Thyroid gland (tissue), 4 donors: Measurements from ENCODE around the gene OTULIN. TPM values are rescaled to one million over a fixed set of nuclear protein-coding genes. Genes with fewer than 3 reads are reported as not detected.
A peak's percentile ranks its signal among the peaks of the same experiment; 100 is the strongest.

ENCODE experiments used
- DNase-seq, 2 donors: peaks; one replicate each; pipeline ENCODE4 v3.0.0-alpha.2; 2019
- H3K27ac ChIP-seq, 3 donors: fragments of 200-600 bp; sonication (generic); 1 replicate in 2 of 3; 2 replicates in 1 of 3; pipeline ENCODE4 v1.5.1; 2016 to 2019; ENCODE audit warnings: mild to moderate bottlenecking in 1 of 3, moderate library complexity in 1 of 3
- H3K27me3 ChIP-seq: fragments of 200-600 bp; sonication (generic); one replicate; pipeline ENCODE4 v1.5.1; 2019
- H3K36me3 ChIP-seq, 2 donors: fragments of 200-600 bp; sonication (generic); one replicate each; pipeline ENCODE4 v1.5.1; 2016 to 2019
- H3K4me1 ChIP-seq, 2 donors: fragments of 200-600 bp; sonication (generic); one replicate each; pipeline ENCODE4 v1.5.1; 2017 to 2019
- H3K4me3 ChIP-seq, 3 donors: fragments of 200-600 bp; sonication (generic); replicated peaks in 1 of 3; 1 replicate in 2 of 3; 2 replicates in 1 of 3; pipeline ENCODE4 v1.5.1; 2016; ENCODE audit warnings: mild to moderate bottlenecking in 1 of 3
- H3K9me3 ChIP-seq: fragments of 200-600 bp; sonication (generic); one replicate; pipeline ENCODE4 v1.5.1; 2017
- CTCF ChIP-seq, 6 experiments: fragments of 200-600 bp in 3 of 6; fragments of 450-650 bp in 3 of 6; sonication (generic) in 3 of 6; IDR thresholded peaks; one replicate each; pipeline ENCODE4 v1.5.1; 2016 to 2019; ENCODE audit warnings: antibody characterized with exemption in 6 of 6, mild to moderate bottlenecking in 2 of 6, inconsistent platforms in 1 of 6, moderate library complexity in 1 of 6
- POLR2A ChIP-seq, 2 donors: fragments of 450-650 bp; IDR thresholded peaks; one replicate each; pipeline ENCODE4 v1.6.1; 2017; ENCODE audit warnings: antibody characterized with exemption in 2 of 2, mild to moderate bottlenecking in 2 of 2, moderate library complexity in 1 of 2
- WGBS, 2 donors: methylation state at CpG; one replicate each; pipeline ENCODE4 v1.1.5; 2017; 5-methylcytosine and 5-hydroxymethylcytosine counted together
- intact Hi-C: fragments of 100-400 bp; cut with DNase I; formaldehyde crosslinking; loops from one replicate; pipeline ENCODE4 v1.15.1; 2023
- total RNA-seq, 4 donors: library from RNA; depleted of rRNA; stranded (reverse); fragments of >200 nt; gene quantifications; one replicate each; pipeline ENCODE4 v1.2.3, GENCODE V29; 2016

OTULIN gene
- total RNA-seq, 4 donors from 2014 or later, result 18.0 to 42.7 (median 30.7) TPM

- Histone ChIP-seq H3K27ac (no peak overlapping the region), H3K9me3 (no peaks in the 10 kb centered on the region), H3K27me3 (no peaks in the 10 kb centered on the region), H3K4me3 (no peak overlapping the region), H3K4me1 (peaks cover 0 to 4% of the 10 kb centered on the region in 2 donors), H3K36me3 (peaks cover 17 to 21% of the 10 kb centered on the region in 2 donors)
- no peak for DNase-seq
- intact Hi-C loops, result no loop called here
- TF ChIP-seq POLR2A (IDR thresholded peaks at IDR 0.05), result no peak
- no peak for TF ChIP-seq CTCF (IDR thresholded peaks at IDR 0.05)
- 80 to 86% methylated on average over 4 of the region's 4 CpGs for WGBS, 2 donors
These were observed 19.5 kb downstream of the OTULIN start for GRCh38 chr5:14683906-14684455.

DNA sequence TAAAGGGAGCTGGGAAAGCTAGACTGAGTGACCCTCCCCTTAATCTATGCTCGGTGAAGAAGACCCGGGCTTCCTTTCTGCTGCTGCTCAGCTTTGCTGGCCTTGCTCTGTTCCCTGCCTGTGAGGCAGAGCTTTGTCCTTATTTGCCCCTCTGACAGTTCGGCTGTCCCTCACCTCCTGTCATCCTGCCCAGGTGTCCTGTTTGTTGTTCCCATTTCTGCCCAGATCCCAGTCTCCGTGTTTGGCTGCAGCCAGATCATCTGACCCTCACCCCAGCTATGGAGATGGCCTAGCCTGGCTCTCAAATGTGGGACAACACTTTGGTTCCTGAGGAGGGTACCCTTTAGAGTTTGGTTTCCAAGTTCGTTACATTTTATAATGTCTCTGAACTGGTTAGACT, 20.2 kb downstream of the OTULIN start:
- Histone ChIP-seq H3K9me3 (no peaks in the 10 kb centered on the region), H3K27ac (no peak overlapping the region), H3K4me1 (peaks cover 0 to 4% of the 10 kb centered on the region in 2 donors), H3K27me3 (no peaks in the 10 kb centered on the region), H3K4me3 (no peak overlapping the region), H3K36me3 (peaks cover 19 to 28% of the 10 kb centered on the region in 2 donors)
- no peak for DNase-seq
- 84 to 91% methylated on average over 5 of the region's 5 CpGs for WGBS, 2 donors
- TF ChIP-seq POLR2A (IDR thresholded peaks at IDR 0.05), result no peak
- TF ChIP-seq CTCF (IDR thresholded peaks at IDR 0.05), result no peak
- intact Hi-C loops, result no loop called here

DNA sequence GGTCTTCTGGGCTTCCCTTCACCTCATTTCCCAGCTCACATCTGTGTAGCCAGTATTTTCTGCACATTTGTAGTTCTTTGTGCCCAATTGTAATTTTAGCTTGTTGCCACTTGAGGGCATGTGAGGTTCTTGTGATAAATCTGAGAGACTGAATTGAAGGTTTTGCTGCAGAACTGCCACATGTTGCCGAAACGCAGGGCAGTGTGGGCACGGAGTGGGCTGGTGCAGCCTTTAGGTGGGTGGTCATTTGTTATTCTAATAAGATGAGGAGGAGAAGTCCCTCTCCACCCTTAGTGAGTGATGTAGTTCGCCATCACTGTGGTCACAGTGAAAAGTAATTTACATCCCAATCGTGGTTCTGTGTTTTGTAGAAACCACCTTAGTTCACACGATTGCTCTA, 21.2 kb downstream of the OTULIN start:
- peaks cover 29 to 38% of the 10 kb centered on the region in 2 donors for H3K36me3 ChIP-seq

GRCh38 chr5:14686517-14686916, 22.0 kb downstream of the OTULIN start:
- peaks cover 0 to 4% of the 10 kb centered on the region in 2 donors for H3K4me1 ChIP-seq
- no peaks in the 10 kb centered on the region for H3K27me3 ChIP-seq
- DNase-seq, result no peak
- no peak overlapping the region for H3K27ac ChIP-seq
- peaks cover 32 to 38% of the 10 kb centered on the region in 2 donors for H3K36me3 ChIP-seq
- intact Hi-C loops, result no loop called here
- no peaks in the 10 kb centered on the region for H3K9me3 ChIP-seq
- H3K4me3 ChIP-seq, result no peak overlapping the region
- TF ChIP-seq POLR2A (IDR thresholded peaks at IDR 0.05) (no peak), CTCF (IDR thresholded peaks at IDR 0.05) (no peak)

More for the DNA sequence above, 21.2 kb downstream of the OTULIN start:
- TF ChIP-seq POLR2A (IDR thresholded peaks at IDR 0.05) (no peak), CTCF (IDR thresholded peaks at IDR 0.05) (peak; percentile 24 to 72 (median 50))
- no peaks in the 10 kb centered on the region for H3K27me3 ChIP-seq
- peak in 1 of 2 donors; percentile 25 for DNase-seq
- 43 to 49% methylated on average over 6 of the region's 6 CpGs for WGBS, 2 donors
- intact Hi-C loops, result no loop called here
- peaks cover 0 to 4% of the 10 kb centered on the region in 2 donors for H3K4me1 ChIP-seq
- H3K4me3 ChIP-seq, result no peak overlapping the region
- no peaks in the 10 kb centered on the region for H3K9me3 ChIP-seq
- no peak overlapping the region for H3K27ac ChIP-seq

GRCh38 chr5:14687023-14687665, 22.6 kb downstream of the OTULIN start:
- no peak for TF ChIP-seq POLR2A (IDR thresholded peaks at IDR 0.05)
- no peak for TF ChIP-seq CTCF (IDR thresholded peaks at IDR 0.05)
- intact Hi-C loops, result no loop called here
- peaks cover 0 to 4% of the 10 kb centered on the region in 2 donors for H3K4me1 ChIP-seq
- no peak overlapping the region for H3K27ac ChIP-seq
- H3K27me3 ChIP-seq, result no peaks in the 10 kb centered on the region
- no peaks in the 10 kb centered on the region for H3K9me3 ChIP-seq
- no peak for DNase-seq
- WGBS, 2 donors, result 61 to 86% methylated on average over 3 to 4 of the region's 4 CpGs
- peaks cover 32 to 34% of the 10 kb centered on the region in 2 donors for H3K36me3 ChIP-seq
- H3K4me3 ChIP-seq, result no peak overlapping the region
